HEK293T (cell line): ENCODE data around the gene YOD1.

ENCODE experiments used
- ARNT ChIP-seq: fragments of 450-650 bp; IDR thresholded peaks from 2 replicates; pipeline ENCODE4 v1.6.1; 2017; ENCODE audit warnings: mild to moderate bottlenecking
- BHLHE40 ChIP-seq: fragments of 450-650 bp; IDR thresholded peaks from 2 replicates; pipeline ENCODE4 v1.6.1; 2016; ENCODE audit warnings: mild to moderate bottlenecking, moderate library complexity, borderline replicate concordance
- CTBP1 ChIP-seq: fragments of 450-650 bp; IDR thresholded peaks from 2 replicates; pipeline ENCODE4 v1.6.1; 2016; ENCODE audit warnings: borderline replicate concordance
- ELF4 ChIP-seq: fragments of 450-650 bp; IDR thresholded peaks from 2 replicates; pipeline ENCODE4 v1.6.1; 2017; ENCODE audit warnings: antibody characterized with exemption
- FOXA1 ChIP-seq: fragments of 450-650 bp; IDR thresholded peaks from 2 replicates; pipeline ENCODE4 v1.6.1; 2016; ENCODE audit warnings: mild to moderate bottlenecking
- FOXK2 ChIP-seq: fragments of 450-650 bp; IDR thresholded peaks from 2 replicates; pipeline ENCODE4 v1.6.1; 2016; ENCODE audit warnings: mild to moderate bottlenecking
- FOXM1 ChIP-seq: fragments of 450-650 bp; IDR thresholded peaks from 2 replicates; pipeline ENCODE4 v1.6.1; 2017; ENCODE audit warnings: mild to moderate bottlenecking, borderline replicate concordance
- HDGF ChIP-seq: fragments of 450-650 bp; IDR thresholded peaks from 2 replicates; pipeline ENCODE4 v1.6.1; 2017; ENCODE audit warnings: antibody characterized with exemption, borderline replicate concordance
- PKNOX1 ChIP-seq: fragments of 450-650 bp; IDR thresholded peaks from 2 replicates; pipeline ENCODE4 v1.6.1; 2016
- SP1 ChIP-seq: fragments of 450-650 bp; IDR thresholded peaks from 2 replicates; pipeline ENCODE4 v1.6.1; 2017
- SUZ12 ChIP-seq: fragments of 450-650 bp; IDR thresholded peaks from 2 replicates; pipeline ENCODE4 v1.6.1; 2016; ENCODE audit warnings: mild to moderate bottlenecking
- ZNF384 ChIP-seq: fragments of 450-650 bp; IDR thresholded peaks from 2 replicates; pipeline ENCODE4 v1.6.1; 2016

DNA sequence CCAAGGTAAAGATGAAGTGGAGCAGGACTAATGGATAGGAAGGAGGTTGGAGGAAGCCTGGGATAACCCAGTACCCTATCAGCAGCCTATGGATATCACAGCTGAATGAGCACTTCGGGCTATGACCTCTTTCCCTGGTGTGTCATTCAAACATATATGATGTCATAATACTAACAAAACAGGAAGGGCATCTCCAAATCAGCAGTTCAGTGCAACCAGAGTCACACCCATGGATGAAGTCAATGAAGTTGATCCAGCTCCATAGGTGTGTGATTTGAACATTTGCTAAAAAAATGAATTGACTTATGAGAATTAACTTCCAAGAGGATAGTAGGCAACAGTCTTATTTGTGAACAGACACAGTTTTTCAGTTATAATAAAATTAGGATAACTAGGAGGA is 16.8 kb downstream of the YOD1 start:
- no peak for TF ChIP-seq FOXK2
- TF ChIP-seq FOXM1: no peak
- TF ChIP-seq HDGF: no peak
- no peak for TF ChIP-seq SP1
- TF ChIP-seq ARNT: no peak
- TF ChIP-seq CTBP1: no peak
- no peak for TF ChIP-seq FOXA1
- no peak for TF ChIP-seq ZNF384
- TF ChIP-seq BHLHE40: no peak
- TF ChIP-seq ELF4: no peak
- no peak for TF ChIP-seq PKNOX1
- no peak for TF ChIP-seq SUZ12
